Hematopoietic multipotent progenitor cell treated with erythropoietin and hydrocortisone succinate and interleukin-3 and kit ligand, for 4 days (in vitro differentiated cells): ENCODE results near the gene BRSK2.

Source experiments
- DNase-seq: peaks from one replicate; pipeline ENCODE4 v3.0.0-alpha.2; 2015

BRSK2 gene

DNA sequence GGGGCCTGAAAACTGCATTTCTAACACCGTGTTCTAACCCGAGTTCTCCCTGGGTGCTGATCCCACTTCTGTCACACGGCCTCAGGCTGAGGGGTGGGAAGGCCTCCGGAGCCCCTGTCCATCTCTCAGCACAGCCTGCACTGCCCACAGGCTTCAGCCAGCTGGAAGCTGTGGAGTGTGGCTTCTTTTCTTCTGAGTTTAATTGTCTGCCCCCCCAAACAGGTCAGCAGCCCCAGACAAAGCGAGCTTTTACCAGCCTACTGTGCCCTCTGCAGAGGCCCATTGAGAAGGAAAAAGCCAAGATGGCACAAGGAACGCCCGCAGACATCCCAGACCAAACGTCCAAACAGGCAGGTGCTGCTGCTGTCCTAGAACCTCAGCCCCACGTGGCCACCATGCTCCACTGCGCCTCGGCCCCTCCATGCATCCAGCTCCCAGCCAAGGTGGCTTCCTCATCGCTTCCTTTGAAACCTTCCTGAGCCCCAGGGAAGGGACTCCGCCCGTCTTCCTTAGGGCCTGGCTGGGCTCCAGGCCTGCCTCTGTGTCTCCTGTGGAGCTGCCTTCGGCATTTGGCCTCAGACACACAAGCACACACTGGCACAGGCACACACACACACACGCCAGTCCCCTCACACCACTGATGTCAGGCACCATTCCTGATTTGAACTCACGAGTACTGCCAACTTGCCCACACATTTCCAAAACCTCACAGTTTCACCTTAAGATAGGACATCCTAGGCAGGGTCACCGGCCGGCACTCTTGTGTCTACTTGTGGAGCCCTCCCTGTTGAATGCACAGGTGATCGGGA lies 95.2 kb downstream of the BRSK2 start:
- no peak for DNase-seq

DNA sequence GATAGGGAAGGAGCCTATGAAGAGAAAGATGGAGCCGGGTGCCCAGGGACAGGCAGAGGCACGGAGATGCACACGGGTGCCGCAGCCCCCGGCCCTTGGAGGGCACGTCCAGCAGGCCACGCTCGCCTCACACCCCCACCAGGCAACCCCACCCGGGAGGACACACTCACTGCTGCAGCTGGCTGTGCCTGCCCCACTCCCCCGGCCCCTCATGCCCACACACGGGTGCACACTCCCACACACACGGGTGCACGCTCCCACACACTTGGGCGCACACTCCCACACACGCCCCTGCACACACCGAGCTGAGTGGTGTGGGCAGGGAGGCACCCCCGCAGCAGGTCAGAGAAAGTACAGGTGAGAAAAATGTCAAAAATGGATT lies 95.8 kb downstream of the BRSK2 start:
- DNase-seq = no peak

DNA sequence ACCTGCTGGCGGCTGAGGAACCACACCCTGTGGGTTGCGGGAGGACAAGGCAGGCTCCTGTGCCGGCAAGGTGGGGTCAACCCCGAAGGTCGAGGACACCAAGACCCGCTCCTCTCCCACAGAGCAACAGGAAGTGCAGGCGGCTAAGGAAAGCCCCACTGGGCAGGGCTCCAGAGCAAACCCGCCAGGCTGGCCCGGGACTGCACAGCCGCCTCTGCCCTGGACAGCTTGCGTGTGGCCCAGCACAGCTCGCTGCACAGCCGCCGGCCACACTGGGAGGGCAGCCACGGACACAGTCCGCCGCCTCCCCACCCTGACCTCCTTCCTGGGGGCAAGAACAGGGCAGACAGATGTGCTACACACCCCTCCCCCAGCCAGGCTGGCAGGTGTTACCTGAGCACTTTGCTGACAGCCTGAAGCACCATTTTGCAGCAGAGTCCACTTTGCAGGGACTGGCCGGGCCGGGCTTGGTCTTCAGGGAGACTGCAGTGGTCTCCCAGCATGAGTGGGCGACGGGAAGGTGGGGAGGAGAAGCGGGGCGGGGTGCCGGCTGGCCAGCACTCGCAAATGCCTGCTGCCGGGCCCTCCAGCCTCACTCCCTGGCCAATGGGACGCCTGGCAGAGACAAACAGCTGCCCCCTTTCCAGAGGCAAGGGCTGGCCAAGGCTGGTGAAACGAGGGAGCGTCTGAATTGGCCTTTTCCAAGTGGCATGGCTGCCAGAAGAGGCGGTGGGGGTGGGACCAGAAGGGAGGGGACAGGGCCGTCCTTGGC lies 96.5 kb downstream of the BRSK2 start, which contains the start of gene MOB2:
TSS of gene MOB2 (minus strand) at position 726 of the 772 bp plus-strand sequence. CDS start at position 503, 223 bp downstream.
- no peak for DNase-seq

DNA sequence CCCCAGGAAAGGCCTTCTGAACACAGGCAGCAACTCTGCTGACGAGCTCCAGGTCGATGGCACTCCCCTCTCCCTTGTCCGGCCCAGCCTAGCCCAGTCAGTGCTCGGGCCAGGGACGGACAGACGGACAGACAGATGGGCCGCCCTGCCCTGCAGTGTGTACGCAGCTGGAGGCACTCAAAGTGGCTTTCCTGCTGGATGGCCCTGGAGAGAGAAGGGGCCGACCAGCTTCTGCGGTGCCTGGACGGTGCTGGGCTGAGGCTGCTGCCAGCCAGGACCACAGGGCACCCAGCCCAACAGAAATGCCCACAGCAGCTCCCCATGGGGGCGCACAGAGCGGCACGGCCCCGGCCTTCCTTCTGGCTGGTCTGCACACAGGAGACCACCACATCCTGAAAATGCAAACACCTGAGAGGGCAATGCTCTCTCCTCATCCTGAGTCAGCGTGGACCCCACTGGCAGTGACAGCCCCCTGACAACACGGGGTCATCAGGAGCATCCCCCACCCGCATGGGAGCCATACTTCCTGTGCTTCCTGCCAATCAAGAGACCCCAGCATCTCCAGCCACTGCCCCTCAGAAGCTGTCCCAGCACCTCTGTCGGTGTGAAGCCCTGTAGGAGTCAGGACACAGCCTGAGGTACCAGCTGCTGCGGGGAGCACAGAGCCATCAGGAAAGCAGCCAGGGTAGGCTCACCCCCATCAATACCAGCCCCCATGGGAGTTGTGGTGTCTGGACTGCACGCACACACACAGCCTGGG lies 97.5 kb downstream of the BRSK2 start:
- DNase-seq = no peak

DNA sequence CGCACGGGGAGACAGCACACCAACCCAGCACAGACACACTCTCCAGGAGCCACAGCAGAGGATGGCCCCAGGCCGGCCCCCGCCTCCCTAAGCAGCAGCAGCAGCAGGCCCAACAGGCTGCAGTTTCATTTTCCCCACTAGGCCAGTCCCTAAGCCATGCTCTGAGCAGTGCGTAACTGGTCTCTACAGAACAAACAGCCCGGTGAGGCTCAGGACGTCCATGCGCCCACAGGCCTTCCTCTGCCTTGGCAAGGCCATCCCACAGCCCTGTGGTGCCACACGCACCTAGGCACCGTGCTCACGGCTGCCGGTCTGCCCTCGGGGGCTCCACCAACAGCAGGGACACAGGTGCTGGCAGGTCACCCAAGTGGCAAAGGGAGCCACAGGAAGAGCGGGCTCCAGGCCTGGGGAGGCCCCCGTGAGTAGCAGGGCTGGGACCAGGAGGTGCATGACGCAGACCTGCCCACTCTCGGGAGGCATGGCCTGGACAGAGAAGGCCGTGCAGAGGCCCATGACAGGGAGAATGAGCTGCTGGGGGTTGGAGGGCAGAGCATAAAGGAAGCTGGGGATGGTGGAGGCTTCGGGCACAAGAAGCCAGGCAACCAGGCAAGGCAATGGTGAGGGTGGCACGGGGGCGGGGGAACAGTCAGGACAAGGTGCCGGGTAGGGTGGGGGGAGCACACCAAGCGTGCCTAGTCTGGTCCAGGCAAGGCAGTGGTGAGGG lies 98.3 kb downstream of the BRSK2 start:
- no peak for DNase-seq

DNA sequence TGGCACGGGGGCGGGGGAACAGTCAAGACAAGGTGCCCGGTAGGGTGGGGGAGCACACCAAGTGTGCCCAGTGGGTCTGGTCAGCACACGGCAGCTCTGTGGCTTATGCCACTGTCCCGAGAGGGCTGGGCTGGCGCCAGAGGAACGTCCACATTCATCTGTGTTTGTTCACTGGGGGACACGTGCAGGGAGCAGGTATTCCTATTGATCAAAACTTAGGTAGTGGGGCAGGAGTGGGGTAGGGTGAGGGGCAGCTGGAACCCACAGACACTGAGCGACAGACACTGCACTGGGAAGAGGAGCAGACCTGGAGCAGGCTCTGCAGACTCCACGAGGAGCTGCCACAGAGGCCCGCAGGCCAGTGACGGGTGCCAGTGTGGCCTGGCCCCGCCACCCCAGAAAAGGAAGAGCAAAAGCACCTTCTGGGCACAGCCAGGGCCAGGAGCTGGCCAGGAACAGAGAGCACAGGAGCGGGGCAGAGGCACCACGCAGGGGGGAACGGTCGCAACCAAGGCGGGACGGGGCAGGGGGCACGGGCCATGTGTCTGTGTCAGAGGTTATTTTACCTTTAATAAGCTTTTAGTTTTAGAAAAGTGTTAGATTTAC lies 98.9 kb downstream of the BRSK2 start:
- DNase-seq = no peak

DNA sequence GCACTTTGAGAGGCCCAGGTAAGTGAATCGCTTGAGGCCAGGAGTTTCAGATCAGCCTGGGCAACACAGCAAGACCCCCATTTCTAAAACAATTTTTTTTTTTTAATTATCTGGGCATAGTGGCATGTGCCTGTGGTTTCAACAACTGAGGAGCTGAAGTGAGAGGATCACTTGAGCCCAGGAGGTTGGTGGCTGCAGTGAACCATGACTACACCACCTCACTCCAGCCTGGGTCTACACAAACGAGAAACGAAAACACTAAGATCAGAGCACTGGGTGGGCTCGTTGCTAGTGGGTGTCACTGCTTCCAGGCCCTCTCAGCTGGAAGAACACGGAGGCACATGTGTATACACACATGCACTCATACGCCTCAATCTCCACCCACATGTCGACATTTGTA lies 100.9 kb downstream of the BRSK2 start:
- DNase-seq = no peak

DNA sequence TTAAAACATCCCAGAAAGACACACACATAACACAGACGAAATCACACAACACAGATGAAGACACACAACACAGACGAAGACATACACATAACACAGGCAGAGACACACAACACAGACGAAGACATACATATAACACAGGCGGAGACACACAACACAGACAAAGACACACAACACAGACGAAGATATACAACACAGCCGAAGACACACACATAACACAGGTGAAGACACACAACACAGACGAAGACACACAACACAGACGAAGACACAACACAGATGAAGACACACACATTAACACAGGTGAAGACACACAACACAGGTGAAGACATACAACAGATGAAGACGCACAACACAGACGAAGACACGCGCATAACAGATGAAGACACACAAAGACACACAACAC lies 101.6 kb downstream of the BRSK2 start:
- no peak for DNase-seq

DNA sequence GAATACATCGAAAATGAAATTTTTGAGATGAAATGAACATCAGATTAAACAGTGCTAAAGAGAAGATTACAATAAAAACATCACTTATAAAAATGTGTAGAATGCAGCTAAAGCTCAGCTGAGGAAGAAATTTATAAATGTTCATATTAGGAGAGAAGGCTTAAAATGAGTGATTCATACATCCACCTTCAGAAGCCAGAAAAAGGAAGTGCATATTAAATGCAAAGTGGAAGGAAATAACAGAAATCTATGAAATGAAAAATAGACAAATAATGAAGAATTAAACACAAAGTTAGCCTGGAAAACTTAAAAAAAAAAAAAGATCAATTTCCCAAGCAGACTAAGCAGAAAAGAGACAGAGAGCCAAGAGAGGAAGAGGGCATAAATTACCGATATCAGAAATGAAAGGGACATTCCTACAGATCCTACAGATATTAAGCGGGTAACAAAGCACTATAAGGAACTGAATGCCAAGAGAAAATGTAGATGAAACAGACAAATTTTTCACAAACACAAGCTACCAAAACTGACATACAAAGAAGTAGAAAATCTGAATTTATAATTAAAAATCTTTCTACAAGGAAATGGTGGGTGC lies 104.0 kb downstream of the BRSK2 start:
- no peak for DNase-seq

DNA sequence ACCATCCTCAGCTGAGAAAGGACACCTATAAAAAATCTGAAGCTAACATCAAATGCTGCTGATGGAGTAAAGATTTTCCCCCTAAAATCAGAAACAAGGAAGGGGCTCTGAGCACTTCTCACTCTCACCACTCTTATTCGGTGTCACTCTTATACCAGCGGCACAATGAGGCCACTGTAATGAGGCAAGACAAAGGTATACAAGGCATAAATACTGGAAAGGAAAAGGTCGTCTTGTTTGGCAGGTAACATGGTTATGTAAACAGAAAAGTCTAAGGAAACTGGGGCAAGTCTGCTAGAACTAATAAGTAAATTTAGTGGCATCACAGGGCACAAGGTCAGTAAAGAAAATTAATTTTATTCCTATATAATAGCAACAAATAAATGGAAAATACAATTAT lies 104.9 kb downstream of the BRSK2 start:
- DNase-seq = no peak

DNA sequence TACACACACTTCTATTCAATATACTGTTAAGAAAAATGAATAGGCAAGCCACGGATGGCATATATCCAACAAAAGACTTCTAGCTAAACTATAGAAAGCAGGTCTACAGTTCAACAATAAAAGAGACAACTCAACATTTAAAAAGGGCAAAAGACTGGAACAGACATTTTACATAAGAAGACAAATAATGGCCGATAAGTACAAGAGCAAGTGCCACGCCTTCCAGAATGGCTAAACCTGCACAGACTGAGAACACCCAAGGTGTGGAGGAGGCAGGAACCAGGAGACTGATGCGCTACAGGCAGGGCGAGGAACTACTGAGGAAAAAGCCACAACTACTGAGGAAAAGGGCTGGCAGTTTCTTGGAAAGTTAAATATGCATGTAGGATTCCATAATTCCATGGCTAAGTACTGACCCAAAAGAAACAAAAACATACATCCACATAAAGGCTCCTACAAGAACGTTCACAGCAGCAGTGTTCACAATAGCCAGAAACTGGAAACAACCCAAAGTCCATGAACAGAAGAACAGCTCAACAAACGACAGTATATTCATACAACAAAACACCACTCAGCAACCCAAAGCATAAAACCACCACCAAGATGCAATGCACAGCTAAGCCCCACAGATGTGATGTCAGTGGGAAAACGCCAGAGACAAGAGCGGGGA lies 106.5 kb downstream of the BRSK2 start:
- DNase-seq = no peak

DNA sequence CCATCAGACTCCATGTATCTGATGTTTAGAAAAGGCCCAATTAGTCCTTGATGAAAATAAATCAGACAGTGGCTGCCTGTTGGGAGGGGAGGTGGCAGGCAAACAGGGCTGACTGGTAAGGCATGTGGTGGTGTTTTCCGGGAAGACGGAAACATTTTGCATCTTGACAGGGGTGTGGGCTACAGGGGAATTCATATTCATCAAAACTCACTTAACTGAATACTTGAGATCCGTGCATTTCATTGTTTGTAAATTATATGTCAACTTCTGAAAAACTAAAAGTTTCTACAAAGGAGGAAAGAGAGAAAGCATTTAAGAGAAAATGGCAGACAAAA lies 107.0 kb downstream of the BRSK2 start:
- no peak for DNase-seq

DNA sequence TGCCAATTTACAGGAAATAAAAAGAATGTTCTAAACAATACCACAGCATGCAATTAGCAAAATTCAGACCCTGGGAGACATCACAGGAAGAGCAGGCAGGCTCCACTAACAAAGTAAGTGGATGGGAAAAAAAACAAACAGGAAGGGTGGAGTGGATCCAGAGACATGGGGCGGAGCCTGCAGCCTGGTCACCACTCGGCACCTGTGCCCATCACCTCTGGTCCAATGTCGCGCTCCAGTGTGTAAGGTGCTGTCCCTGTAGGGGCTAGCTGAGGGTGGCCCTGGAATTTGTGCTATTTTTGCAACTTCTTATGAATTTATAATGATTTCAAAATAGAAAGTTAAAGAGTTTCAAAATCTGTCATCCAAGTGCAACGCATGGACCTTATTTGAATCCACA lies 107.9 kb downstream of the BRSK2 start:
- no peak for DNase-seq

DNA sequence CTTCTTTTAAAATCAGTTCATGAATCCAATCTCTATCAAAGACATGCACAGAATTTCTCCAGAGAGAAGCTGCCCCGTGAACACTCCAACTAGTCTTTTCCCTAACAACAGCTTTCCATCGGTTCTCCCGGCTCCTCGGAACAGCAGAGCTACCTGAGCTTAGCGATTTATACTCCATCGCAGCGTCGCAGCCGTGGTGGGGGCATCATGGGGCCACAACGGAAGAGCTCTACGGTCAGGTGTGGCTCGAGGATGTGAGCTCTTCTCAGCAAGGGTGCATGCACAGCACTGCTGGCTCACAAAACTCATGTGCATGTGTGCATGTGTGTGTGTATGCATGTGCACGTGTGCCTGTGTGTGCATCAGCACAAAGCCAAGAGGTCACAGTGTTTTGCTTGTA lies 108.5 kb downstream of the BRSK2 start:
- no peak for DNase-seq

DNA sequence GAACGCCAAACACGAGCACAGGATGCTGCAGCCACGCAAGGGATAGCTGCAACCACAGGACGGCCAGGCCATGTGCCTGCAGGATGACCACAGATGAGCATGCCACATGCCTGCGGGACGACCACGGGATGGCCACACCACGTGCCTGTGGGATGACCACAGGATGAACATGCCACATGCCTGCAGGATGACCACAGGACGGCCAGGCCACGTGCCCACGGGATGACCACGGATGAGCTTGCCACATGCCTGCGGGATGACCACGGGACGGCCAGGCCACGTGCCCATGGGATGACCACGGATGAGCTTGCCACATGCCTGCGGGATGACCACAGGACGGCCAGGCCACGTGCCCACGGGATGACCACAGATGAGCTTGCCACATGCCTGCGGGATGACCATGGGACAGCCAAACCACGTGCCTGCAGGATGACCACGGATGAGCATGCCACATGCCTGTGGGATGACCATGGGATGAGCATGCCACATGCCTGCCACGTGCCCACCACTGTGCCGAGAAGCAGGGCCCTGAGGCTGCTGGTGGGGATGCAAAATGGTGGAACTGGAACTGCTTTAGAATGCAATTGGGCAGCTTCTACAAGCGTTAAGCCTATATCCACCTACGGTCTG lies 109.6 kb downstream of the BRSK2 start:
- DNase-seq = no peak

DNA sequence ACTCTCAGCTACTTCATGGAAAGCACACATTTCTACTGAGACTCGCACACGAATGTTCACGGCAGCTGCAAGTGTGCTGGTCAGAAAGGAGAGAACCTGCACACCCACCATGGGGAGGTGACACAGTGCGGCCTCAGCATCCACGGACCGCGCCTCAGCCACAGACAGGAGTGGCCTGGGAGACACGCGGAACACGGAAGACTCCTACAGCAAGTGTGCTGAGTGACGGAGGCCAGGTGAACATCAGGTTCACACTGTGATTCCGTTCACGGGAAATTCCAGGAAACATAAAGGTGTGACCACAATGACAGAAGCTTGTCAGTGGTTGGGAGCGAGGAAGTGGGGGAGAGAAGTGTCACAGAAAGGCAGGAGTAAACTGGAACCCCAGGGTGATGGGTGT lies 110.2 kb downstream of the BRSK2 start:
- DNase-seq = no peak

DNA sequence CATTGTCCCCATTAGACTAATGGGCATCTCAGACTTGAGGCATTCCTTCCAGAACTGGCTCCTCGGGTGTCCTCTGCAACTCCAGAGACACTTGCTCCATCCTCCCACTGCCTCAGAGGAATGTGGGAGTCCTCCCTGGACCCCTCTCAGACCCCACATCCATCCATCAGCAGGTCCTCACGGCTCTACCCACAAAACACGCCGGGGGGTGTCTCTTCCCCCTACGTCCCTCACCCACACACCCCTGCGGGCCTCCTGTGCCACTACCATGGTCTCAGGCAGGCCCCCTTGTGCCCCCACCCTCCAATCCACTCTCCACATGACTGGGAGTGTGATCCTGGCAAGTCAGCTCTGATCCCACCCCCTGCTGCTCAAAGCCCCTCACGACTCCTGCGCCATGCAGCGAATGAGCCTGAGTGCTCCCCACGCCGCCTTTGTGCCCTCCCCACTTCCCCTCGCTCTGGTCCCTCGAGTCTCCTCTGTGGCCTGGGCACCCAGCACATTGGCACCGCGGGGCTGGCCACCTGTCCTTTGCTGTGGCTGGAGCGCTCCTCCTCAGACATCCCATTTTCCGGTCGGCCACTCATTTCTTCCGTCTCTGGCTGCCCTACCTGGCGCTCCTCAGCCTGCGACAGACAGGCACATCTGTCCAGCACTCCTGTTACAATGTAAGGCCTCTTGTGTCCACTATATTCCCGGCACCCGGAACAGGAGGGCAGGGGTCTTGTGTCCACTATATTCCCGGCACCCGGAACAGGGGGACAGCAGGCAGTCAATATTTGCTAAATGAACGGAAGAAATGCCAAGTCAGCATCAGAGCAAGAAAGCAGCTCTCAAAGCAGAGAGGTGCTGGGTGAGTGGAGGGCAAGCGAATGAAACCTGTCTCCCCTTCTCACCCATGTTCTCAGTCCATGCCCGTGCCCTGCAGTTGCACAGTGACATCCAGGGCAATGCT lies 111.0 kb downstream of the BRSK2 start:
- DNase-seq = no peak

DNA sequence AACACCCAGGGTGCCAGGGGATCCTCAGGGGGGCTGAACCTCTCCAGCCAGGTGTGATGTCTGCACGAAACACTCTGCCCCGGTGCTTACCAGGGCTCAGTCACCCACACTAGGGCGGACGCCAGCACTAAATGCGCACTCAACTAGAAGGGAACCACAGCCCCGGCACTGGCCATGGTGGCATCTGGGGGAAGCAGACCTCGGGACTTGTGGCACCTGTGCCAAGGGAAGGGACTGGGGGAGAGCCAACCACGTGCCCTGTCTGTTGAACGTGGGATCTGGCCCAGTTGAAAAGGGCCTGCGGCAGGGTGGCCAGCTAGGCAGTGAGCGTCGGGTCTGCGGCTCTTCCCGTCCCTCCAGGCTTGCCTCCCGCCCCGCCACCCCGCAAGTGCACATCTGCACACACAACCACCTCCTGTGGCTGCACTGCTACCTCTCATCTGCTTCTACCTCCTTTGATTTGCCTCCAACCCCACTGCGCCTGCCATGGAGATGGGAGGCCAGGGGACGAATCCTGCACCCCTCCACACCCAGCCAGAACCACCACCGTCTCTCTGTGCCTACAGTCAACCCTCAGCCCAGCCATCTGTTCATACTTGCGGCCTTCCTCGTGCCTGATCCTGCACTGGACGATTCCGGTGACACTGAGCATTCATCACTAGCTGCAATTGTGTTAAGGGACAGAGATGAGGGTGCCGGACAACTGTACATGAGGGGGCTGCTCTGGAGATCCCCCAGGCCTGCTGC lies 111.9 kb downstream of the BRSK2 start:
- DNase-seq = no peak
